Mesothelial cell of epicardium (in vitro differentiated cells): ENCODE results near the gene ATCAY. TPM values are rescaled to one million over a fixed set of nuclear protein-coding genes. Genes with fewer than 3 reads are reported as not detected.

Experiments used
- DNase-seq, 2 experiments: peaks; one replicate each; pipeline ENCODE4 v3.0.0; 2021; ENCODE audit warnings: low spot score in 2 of 2; ENCODE audit not compliant: unreplicated experiment in 2 of 2
- H3K27ac Mint-ChIP-seq: 2 replicates; pipeline ENCODE4 v1.8.0; 2021; ENCODE audit warnings: mixed read lengths
- H3K27me3 Mint-ChIP-seq: 2 replicates; pipeline ENCODE4 v1.8.0; 2021; ENCODE audit warnings: low read depth, mixed read lengths
- H3K36me3 Mint-ChIP-seq: 2 replicates; pipeline ENCODE4 v1.8.0; 2021; ENCODE audit warnings: mixed read lengths
- H3K4me1 Mint-ChIP-seq: 2 replicates; pipeline ENCODE4 v1.8.0; 2021; ENCODE audit warnings: mixed read lengths
- H3K4me3 Mint-ChIP-seq: 2 replicates; pipeline ENCODE4 v1.8.0; 2021; ENCODE audit warnings: mild to moderate bottlenecking, moderate library complexity, mixed read lengths
- H3K9me3 Mint-ChIP-seq: 2 replicates; pipeline ENCODE4 v1.8.0; 2021; ENCODE audit warnings: mixed read lengths
- CTCF ChIP-seq: fragments of 200-600 bp; sonication (generic); IDR thresholded peaks from one replicate; pipeline ENCODE4 v1.5.0; 2021; ENCODE audit warnings: antibody characterized with exemption; ENCODE audit not compliant: unreplicated experiment
- total RNA-seq: library from RNA; stranded (reverse); gene quantifications from 3 replicates; pipeline ENCODE4 v1.2.1, GENCODE V29; 2021

The ATCAY gene
- total RNA-seq, 1 donor from 2014 or later: not detected

- Mint-ChIP-seq H3K27me3 (no peaks in the 10 kb centered on the region), H3K4me3 (no peak overlapping the region), H3K27ac (no peak overlapping the region), H3K4me1 (no peaks in the 10 kb centered on the region), H3K36me3 (no peaks in the 10 kb centered on the region), H3K9me3 (peaks cover 12% of the 10 kb centered on the region)
- DNase-seq: no peak
- no peak for TF ChIP-seq CTCF
Observed at GRCh38 chr19:3919793-3920192, 39.3 kb downstream of the ATCAY start.

GRCh38 chr19:3923096-3923758 lies 42.7 kb downstream of the ATCAY start:
- H3K36me3 Mint-ChIP-seq: no peaks in the 10 kb centered on the region
- no peak for TF ChIP-seq CTCF
- peaks cover 8% of the 10 kb centered on the region for H3K9me3 Mint-ChIP-seq
- H3K27ac Mint-ChIP-seq: no peak overlapping the region
- H3K4me1 Mint-ChIP-seq: no peaks in the 10 kb centered on the region
- DNase-seq: no peak
- peaks cover 1% of the 10 kb centered on the region for H3K27me3 Mint-ChIP-seq
- H3K4me3 Mint-ChIP-seq: no peak overlapping the region

GRCh38 chr19:3923912-3924311 lies 43.4 kb downstream of the ATCAY start:
- TF ChIP-seq CTCF: no peak
- H3K4me3 Mint-ChIP-seq: no peak overlapping the region
- peaks cover 8% of the 10 kb centered on the region for H3K9me3 Mint-ChIP-seq
- H3K4me1 Mint-ChIP-seq: no peaks in the 10 kb centered on the region
- no peak overlapping the region for H3K27ac Mint-ChIP-seq
- no peak for DNase-seq
- no peaks in the 10 kb centered on the region for H3K36me3 Mint-ChIP-seq
- peaks cover 1% of the 10 kb centered on the region for H3K27me3 Mint-ChIP-seq

GRCh38 chr19:3931041-3931440 lies 50.6 kb downstream of the ATCAY start:
- DNase-seq: no peak
- Mint-ChIP-seq H3K36me3 (no peaks in the 10 kb centered on the region), H3K9me3 (no peaks in the 10 kb centered on the region), H3K27me3 (peaks cover 31% of the 10 kb centered on the region), H3K4me1 (peaks cover 2% of the 10 kb centered on the region), H3K4me3 (no peak overlapping the region), H3K27ac (no peak overlapping the region)
- no peak for TF ChIP-seq CTCF

- H3K4me1 Mint-ChIP-seq: peaks cover 2% of the 10 kb centered on the region
- H3K4me3 Mint-ChIP-seq: peak within 1 kb of the TSS; percentile 54
- H3K27ac Mint-ChIP-seq: no peak within 1 kb of the TSS
- no peak for TF ChIP-seq CTCF
- no peak for DNase-seq
- peaks cover 31% of the 10 kb centered on the region for H3K27me3 Mint-ChIP-seq
- H3K36me3 Mint-ChIP-seq: no peaks in the 10 kb centered on the region
- H3K9me3 Mint-ChIP-seq: no peaks in the 10 kb centered on the region
Observed at GRCh38 chr19:3932931-3933810, 52.7 kb downstream of the ATCAY start, which contains the start of gene NMRK2. NMRK2 (plus strand) TSS chr19:3933069; CDS start chr19:3933672, 603 bp downstream.
